ENCODE measurements around the gene JOSD1.

The JOSD1 gene

DNA sequence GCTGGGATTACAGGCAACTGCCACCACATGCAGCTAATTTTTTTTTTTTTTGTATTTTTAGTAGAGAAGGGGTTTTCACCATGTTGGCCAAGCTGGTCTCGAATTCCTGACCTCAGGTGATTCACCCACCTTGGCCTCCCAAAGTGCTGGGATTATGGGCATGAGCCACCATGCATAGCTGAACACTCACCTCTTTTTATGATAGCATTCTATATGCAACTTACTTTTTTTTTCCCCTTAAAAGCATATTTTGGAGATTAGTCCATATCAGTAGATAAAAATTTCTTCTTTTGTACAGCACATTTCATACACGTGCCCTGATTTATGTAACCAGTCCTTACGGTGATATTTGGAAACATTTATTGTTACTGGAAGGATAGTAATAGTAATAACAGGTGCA, 19.6 kb upstream of the JOSD1 start:
- DNase-seq (ENCODE audit: extremely low spot score) = no peak
- ChIA-PET POLR2A (interaction anchor here (0.6 to 1.7 kb wide), 2 partner anchors 13 to 80 kb away, joined by 3 to 5 read pairs; no protein-coding TSS in a partner anchor), CTCF (no interaction called here)

GRCh38 chr22:38719196-38719595, 18.5 kb upstream of the JOSD1 start:
- TF ChIP-seq SP1 (IDR thresholded peaks at IDR 0.05) (no peak), TARDBP (IDR thresholded peaks at IDR 0.05) (no peak), L3MBTL2 (conservative IDR thresholded peaks at IDR 0.05) (no peak), FOXM1 (IDR thresholded peaks at IDR 0.05; ENCODE audit: borderline replicate concordance) (no peak), CTBP1 (IDR thresholded peaks at IDR 0.05; ENCODE audit: borderline replicate concordance) (no peak), ARNT (IDR thresholded peaks at IDR 0.05) (no peak), BHLHE40 (IDR thresholded peaks at IDR 0.05; ENCODE audit: borderline replicate concordance) (no peak), FOXA1 (IDR thresholded peaks at IDR 0.05) (no peak), HDGF (IDR thresholded peaks at IDR 0.05; ENCODE audit: borderline replicate concordance) (no peak), LEF1 (IDR thresholded peaks at IDR 0.05; ENCODE audit: borderline replicate concordance) (no peak)
- TF ChIP-seq, protein P1, sequence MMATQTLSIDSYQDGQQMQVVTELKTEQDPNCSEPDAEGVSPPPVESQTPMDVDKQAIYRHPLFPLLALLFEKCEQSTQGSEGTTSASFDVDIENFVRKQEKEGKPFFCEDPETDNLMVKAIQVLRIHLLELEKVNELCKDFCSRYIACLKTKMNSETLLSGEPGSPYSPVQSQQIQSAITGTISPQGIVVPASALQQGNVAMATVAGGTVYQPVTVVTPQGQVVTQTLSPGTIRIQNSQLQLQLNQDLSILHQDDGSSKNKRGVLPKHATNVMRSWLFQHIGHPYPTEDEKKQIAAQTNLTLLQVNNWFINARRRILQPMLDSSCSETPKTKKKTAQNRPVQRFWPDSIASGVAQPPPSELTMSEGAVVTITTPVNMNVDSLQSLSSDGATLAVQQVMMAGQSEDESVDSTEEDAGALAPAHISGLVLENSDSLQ (IDR thresholded peaks at IDR 0.05) = no peak
- ChIA-PET CTCF (no interaction called here), POLR2A (interaction anchor here (1.0 to 1.7 kb wide), 2 partner anchors 11 to 12 kb away, joined by 3 to 5 read pairs; no protein-coding TSS in a partner anchor)
- DNase-seq (ENCODE audit: extremely low spot score) = no peak

More for the DNA sequence above, 19.6 kb upstream of the JOSD1 start:
- TF ChIP-seq CTBP1 (IDR thresholded peaks at IDR 0.05; ENCODE audit: borderline replicate concordance) = no peak
- no peak for TF ChIP-seq HDGF (IDR thresholded peaks at IDR 0.05; ENCODE audit: borderline replicate concordance)
- no peak for TF ChIP-seq NFRKB (IDR thresholded peaks at IDR 0.05)
- no peak for TF ChIP-seq ZNF384 (IDR thresholded peaks at IDR 0.05)
- TF ChIP-seq TARDBP (IDR thresholded peaks at IDR 0.05) = no peak
- TF ChIP-seq L3MBTL2 (conservative IDR thresholded peaks at IDR 0.05) = no peak
- no peak for TF ChIP-seq BHLHE40 (IDR thresholded peaks at IDR 0.05; ENCODE audit: borderline replicate concordance)
- no peak for TF ChIP-seq LEF1 (IDR thresholded peaks at IDR 0.05; ENCODE audit: borderline replicate concordance)
- TF ChIP-seq FOXK2 (IDR thresholded peaks at IDR 0.05) = no peak
- TF ChIP-seq FOXM1 (IDR thresholded peaks at IDR 0.05; ENCODE audit: borderline replicate concordance) = no peak
- TF ChIP-seq ELF4 (IDR thresholded peaks at IDR 0.05) = no peak
- no peak for TF ChIP-seq ARNT (IDR thresholded peaks at IDR 0.05)
- TF ChIP-seq, protein P1 (IDR thresholded peaks at IDR 0.05) = no peak

DNA sequence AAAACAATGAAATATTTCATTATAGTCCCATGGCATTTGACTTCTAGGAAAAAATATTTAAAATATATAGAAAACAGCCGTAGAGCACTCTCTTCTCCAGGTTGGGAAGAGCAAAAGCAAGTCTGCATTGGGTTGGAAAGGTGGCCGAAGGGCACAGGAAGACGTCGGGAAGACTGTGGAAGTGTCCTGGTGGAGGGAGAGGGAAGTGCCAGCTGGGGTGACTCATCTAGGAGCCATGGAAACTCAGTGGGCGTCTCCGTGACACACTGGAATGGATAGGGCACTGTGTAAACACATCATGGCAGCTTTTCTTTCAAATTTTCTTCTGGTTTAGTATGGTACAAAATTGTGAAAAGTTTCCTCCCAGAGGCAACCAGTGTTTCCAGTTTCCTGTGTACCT, 17.7 kb upstream of the JOSD1 start:
- TF ChIP-seq ZNF384 (IDR thresholded peaks at IDR 0.05) (no peak), ELF4 (IDR thresholded peaks at IDR 0.05) (no peak), FOXA1 (IDR thresholded peaks at IDR 0.05) (no peak)
- DNase-seq (ENCODE audit: extremely low spot score) = peak; percentile 76
- ChIA-PET CTCF (interaction anchor here (1.2 kb wide), 1 partner anchor 11 kb away, joined by 7 read pairs; no protein-coding TSS in a partner anchor), POLR2A (no interaction called here)

DNA sequence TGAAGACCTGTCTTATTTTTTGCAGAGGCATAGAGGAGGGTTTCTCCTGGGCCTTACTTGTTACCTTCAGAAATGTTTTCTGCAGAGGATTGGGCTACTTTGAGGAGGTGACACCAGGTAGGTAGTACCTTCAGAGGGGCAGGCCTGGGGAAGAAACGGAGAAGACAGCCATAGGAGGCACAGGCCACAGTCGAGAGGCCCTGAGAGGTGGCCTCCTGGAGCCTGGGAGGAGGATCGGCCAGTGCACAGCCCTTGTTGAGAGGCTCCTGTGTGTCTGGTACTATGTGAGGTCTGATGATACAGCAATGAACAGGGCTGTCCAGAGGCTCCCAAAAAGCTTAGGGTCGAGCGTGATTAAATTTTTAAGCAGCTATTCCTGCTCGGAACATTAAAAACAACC, 16.5 kb upstream of the JOSD1 start:
- ChIA-PET POLR2A (interaction anchor here (0.9 to 1.0 kb wide), 2 partner anchors 9 to 36 kb away, joined by 3 read pairs; partner anchors contain the start of gene TOMM22), CTCF (interaction anchor here (0.6 to 1.2 kb wide), 2 partner anchors 10 to 195 kb away, joined by 3 to 7 read pairs; no protein-coding TSS in a partner anchor)
- DNase-seq (ENCODE audit: extremely low spot score) = no peak
- no peak for TF ChIP-seq ZNF384 (IDR thresholded peaks at IDR 0.05)
- TF ChIP-seq, protein P1 (IDR thresholded peaks at IDR 0.05) = no peak
- no peak for TF ChIP-seq NFRKB (IDR thresholded peaks at IDR 0.05)
- no peak for TF ChIP-seq BHLHE40 (IDR thresholded peaks at IDR 0.05; ENCODE audit: borderline replicate concordance)
- TF ChIP-seq ARNT (IDR thresholded peaks at IDR 0.05) = no peak
- no peak for TF ChIP-seq FOXK2 (IDR thresholded peaks at IDR 0.05)
- no peak for TF ChIP-seq HDGF (IDR thresholded peaks at IDR 0.05; ENCODE audit: borderline replicate concordance)
- TF ChIP-seq SP1 (IDR thresholded peaks at IDR 0.05) = no peak

- POLR2A ChIA-PET = interaction anchor here (0.9 to 1.3 kb wide), 3 partner anchors 10 to 35 kb away, joined by 3 to 4 read pairs (median 3); partner anchors contain the start of gene TOMM22
- CTCF ChIA-PET = interaction anchor here (0.6 kb wide), 1 partner anchor 194 kb away, joined by 3 read pairs; no protein-coding TSS in a partner anchor
- TF ChIP-seq CTBP1 (IDR thresholded peaks at IDR 0.05; ENCODE audit: borderline replicate concordance) (no peak), L3MBTL2 (conservative IDR thresholded peaks at IDR 0.05) (no peak), SP1 (IDR thresholded peaks at IDR 0.05) (no peak), FOXA1 (IDR thresholded peaks at IDR 0.05) (no peak), BHLHE40 (IDR thresholded peaks at IDR 0.05; ENCODE audit: borderline replicate concordance) (no peak), ELF4 (IDR thresholded peaks at IDR 0.05) (no peak), LEF1 (IDR thresholded peaks at IDR 0.05; ENCODE audit: borderline replicate concordance) (no peak), HDGF (IDR thresholded peaks at IDR 0.05; ENCODE audit: borderline replicate concordance) (no peak), SUZ12 (IDR thresholded peaks at IDR 0.05) (no peak), TARDBP (IDR thresholded peaks at IDR 0.05) (no peak), FOXK2 (IDR thresholded peaks at IDR 0.05) (no peak), ARNT (IDR thresholded peaks at IDR 0.05) (no peak), ZNF384 (IDR thresholded peaks at IDR 0.05) (no peak), NFRKB (IDR thresholded peaks at IDR 0.05) (no peak), FOXM1 (IDR thresholded peaks at IDR 0.05; ENCODE audit: borderline replicate concordance) (no peak)
- TF ChIP-seq, protein P1 (IDR thresholded peaks at IDR 0.05) = no peak
- no peak for DNase-seq (ENCODE audit: extremely low spot score)
Observed at GRCh38 chr22:38716826-38717225, 16.1 kb upstream of the JOSD1 start.

Data from HEK293T (cell line).